CD8-positive, alpha-beta memory T cell (primary cell): ENCODE measurements around the gene DDI2. TPM values are rescaled to one million over a fixed set of nuclear protein-coding genes. Genes with fewer than 3 reads are reported as not detected.
A peak's percentile ranks its signal among the peaks of the same experiment; 100 is the strongest.

Source experiments
- CTCF ChIA-PET: fragments of 350-600 bp; sonication (Branson Sonifier 250); formaldehyde crosslinking; loops from one replicate; lab custom pipeline; 2021; ENCODE audit warnings: antibody characterized with exemption; lab: Charles Lee
- POLR2A ChIA-PET: fragments of 350-600 bp; sonication (Branson Sonifier 250); formaldehyde crosslinking; loops from one replicate; lab custom pipeline; 2021; ENCODE audit warnings: antibody characterized with exemption; lab: Charles Lee
- DNase-seq, 5 donors: peaks; one replicate each; pipeline versions ENCODE4 v3.0.0 to v3.0.0-alpha.2; 2020 to 2022; ENCODE audit warnings: mixed read lengths in 1 of 5
- H3K27ac ChIP-seq: one replicate; pipeline ENCODE4 v1.7.0; 2013; ENCODE audit warnings: low read depth, mild to moderate bottlenecking, low read length, moderate library complexity
- H3K27me3 ChIP-seq: 2 replicates; pipeline ENCODE4 v1.7.0; 2013; ENCODE audit warnings: low read length, mild to moderate bottlenecking; ENCODE audit not compliant: insufficient read depth, poor library complexity, severe bottlenecking
- H3K36me3 ChIP-seq: 2 replicates; pipeline ENCODE4 v1.7.0; 2013; ENCODE audit warnings: mild to moderate bottlenecking, low read length, moderate library complexity; ENCODE audit not compliant: insufficient read depth
- H3K4me1 ChIP-seq: 2 replicates; pipeline ENCODE4 v1.7.0; 2013; ENCODE audit warnings: mild to moderate bottlenecking, low read length, moderate library complexity; ENCODE audit not compliant: insufficient read depth
- H3K4me3 ChIP-seq: 2 replicates; pipeline ENCODE4 v1.7.0; 2013; ENCODE audit warnings: mild to moderate bottlenecking, low read length
- H3K9me3 ChIP-seq: 2 replicates; pipeline ENCODE4 v1.7.0; 2013; ENCODE audit warnings: mild to moderate bottlenecking, low read length
- H3K27ac Mint-ChIP-seq, 8 donors: one replicate each; pipeline ENCODE4 v1.8.0; 2020 to 2021; ENCODE audit warnings: mixed read lengths in 8 of 8, mild to moderate bottlenecking in 6 of 8, inconsistent platforms in 3 of 8, moderate library complexity in 3 of 8
- H3K27me3 Mint-ChIP-seq, 2 donors: one replicate each; pipeline ENCODE4 v1.8.0; 2020 to 2021; ENCODE audit warnings: mixed read lengths in 2 of 2, mild to moderate bottlenecking in 1 of 2, moderate library complexity in 1 of 2
- H3K36me3 Mint-ChIP-seq, 3 donors: one replicate each; pipeline ENCODE4 v1.8.0; 2020 to 2021; ENCODE audit warnings: mixed read lengths in 3 of 3, inconsistent platforms in 1 of 3, mild to moderate bottlenecking in 1 of 3
- H3K4me1 Mint-ChIP-seq, 3 donors: one replicate each; pipeline ENCODE4 v1.8.0; 2020 to 2021; ENCODE audit warnings: mixed read lengths in 3 of 3, inconsistent platforms in 1 of 3, mild to moderate bottlenecking in 1 of 3
- H3K4me3 Mint-ChIP-seq, 7 donors: one replicate each; pipeline ENCODE4 v1.8.0; 2020 to 2021; ENCODE audit warnings: mixed read lengths in 7 of 7, mild to moderate bottlenecking in 6 of 7, moderate library complexity in 4 of 7, inconsistent platforms in 2 of 7
- H3K9me3 Mint-ChIP-seq, 5 donors: one replicate each; pipeline ENCODE4 v1.8.0; 2020 to 2022; ENCODE audit warnings: mixed read lengths in 5 of 5, mild to moderate bottlenecking in 3 of 5, moderate library complexity in 2 of 5, inconsistent platforms in 1 of 5
- polyA plus RNA-seq: library from polyadenylated mRNA; unstranded; fragments of 300-500 nt; fragmentation: Illumina TruSeq; gene quantifications from one replicate; pipeline ENCODE4 v1.2.3, GENCODE V29; 2021
- total RNA-seq, 2 experiments: library from RNA; stranded (reverse); gene quantifications; one replicate each; pipeline ENCODE4 v1.2.3, GENCODE V29; 2021

DDI2 gene
- total and polyA plus RNA-seq, 3 experiments from 2014 or later, result 6.1 to 50.4 (median 47.8) TPM

DNA sequence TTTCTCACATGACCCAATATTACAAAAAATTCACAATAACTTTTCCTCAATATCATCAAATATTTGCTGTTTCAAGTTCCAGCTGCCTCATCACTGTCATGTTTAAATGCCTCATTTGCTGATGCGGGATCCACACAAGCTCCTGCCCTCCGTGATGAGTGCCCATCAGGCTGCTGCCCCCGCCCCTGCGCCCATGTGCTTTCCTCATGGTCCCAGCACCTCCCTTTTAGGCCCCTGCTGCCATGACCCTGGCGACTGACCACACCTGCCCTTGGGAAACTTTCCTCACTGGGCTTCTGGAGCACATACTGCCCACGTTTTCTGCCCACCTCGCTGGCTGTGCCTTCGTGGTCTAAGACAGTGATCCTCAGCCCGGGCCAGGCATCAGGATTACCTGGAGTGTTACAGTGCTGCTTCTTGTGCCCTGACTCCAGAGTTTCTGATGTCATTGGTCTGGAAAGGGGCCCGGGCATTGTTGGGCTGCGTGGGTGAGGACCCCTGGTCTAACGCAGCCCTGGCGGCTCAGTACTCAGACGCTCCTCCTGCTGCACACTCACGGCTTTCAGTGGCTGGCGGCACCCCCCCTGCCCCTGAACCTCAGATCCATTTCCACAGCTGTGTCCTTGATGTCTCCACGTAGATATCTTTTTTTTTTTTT lies 87.4 kb downstream of the DDI2 start:
- DNase-seq, result no peak
- Mint-ChIP-seq H3K27me3 (no peaks in the 10 kb centered on the region), H3K36me3 (peaks cover 0 to 24% (median 5%) of the 10 kb centered on the region in 3 donors), H3K9me3 (no peaks in the 10 kb centered on the region), H3K4me3 (no peak overlapping the region), H3K4me1 (peaks cover 16 to 37% (median 27%) of the 10 kb centered on the region in 3 donors), H3K27ac (no peak overlapping the region)
- Histone ChIP-seq H3K4me3 (no peak overlapping the region), H3K4me1 (no peaks in the 10 kb centered on the region), H3K36me3 (no peaks in the 10 kb centered on the region), H3K9me3 (no peaks in the 10 kb centered on the region), H3K27ac (no peak overlapping the region), H3K27me3 (no peaks in the 10 kb centered on the region)
- ChIA-PET POLR2A (interaction anchor here (0.6 kb wide), 2 partner anchors 530 to 1772 kb away, joined by 3 to 4 read pairs; no protein-coding TSS in a partner anchor), CTCF (no interaction called here)

DNA sequence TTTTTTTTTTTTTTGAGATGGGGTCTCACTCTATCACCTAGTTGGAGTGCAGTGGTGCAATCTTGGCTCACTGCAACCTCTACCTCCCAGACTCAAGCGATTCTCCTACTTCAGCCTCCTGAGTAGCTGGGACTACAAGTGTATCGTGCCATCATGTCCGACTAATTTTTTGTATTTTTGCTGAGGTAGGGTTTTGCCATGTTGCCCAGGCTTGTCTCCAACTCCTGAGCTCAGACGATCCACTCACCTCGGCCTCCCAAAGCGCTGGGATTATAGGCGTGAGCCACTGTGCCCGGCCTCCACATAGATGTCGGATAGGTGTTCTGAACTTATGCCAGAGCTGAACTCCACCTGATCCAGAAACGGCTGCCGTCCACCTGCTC lies 87.9 kb downstream of the DDI2 start:
- POLR2A ChIA-PET, result interaction anchor here (0.6 kb wide), 2 partner anchors 111 to 529 kb away, joined by 4 to 5 read pairs; no protein-coding TSS in a partner anchor
- H3K36me3 ChIP-seq, result no peaks in the 10 kb centered on the region
- no peak overlapping the region for H3K4me3 Mint-ChIP-seq
- CTCF ChIA-PET, result no interaction called here
- no peaks in the 10 kb centered on the region for H3K9me3 ChIP-seq
- no peaks in the 10 kb centered on the region for H3K27me3 ChIP-seq
- no peak overlapping the region for H3K4me3 ChIP-seq
- no peaks in the 10 kb centered on the region for H3K27me3 Mint-ChIP-seq
- H3K27ac ChIP-seq, result no peak overlapping the region
- peaks cover 0 to 24% (median 5%) of the 10 kb centered on the region in 3 donors for H3K36me3 Mint-ChIP-seq
- peaks cover 16 to 37% (median 27%) of the 10 kb centered on the region in 3 donors for H3K4me1 Mint-ChIP-seq
- H3K9me3 Mint-ChIP-seq, result no peaks in the 10 kb centered on the region
- H3K27ac Mint-ChIP-seq, result peak overlapping the region in 1 of 8 donors; percentile 96
- no peaks in the 10 kb centered on the region for H3K4me1 ChIP-seq
- DNase-seq, result no peak

DNA sequence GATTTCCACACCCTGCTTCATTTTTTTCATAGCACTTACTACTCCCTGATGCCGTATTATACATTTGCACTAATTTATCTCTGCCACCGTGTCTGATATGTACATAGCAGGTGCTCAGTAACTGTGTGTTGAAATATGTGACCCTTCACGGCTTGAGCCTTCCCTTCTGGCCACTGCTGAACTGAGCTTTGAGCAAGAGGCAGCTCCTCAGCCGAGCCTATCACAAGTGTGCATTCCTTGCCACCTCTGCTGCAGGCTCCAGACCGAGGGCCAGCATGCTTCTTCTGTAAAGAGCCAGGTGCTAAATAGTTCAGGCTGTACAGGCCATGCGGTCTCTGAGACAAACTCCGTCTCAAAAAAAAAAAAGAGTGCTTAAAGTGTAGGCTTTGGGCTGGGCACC lies 89.5 kb downstream of the DDI2 start:
- Mint-ChIP-seq H3K4me3 (no peak overlapping the region), H3K36me3 (peaks cover 0 to 23% (median 3%) of the 10 kb centered on the region in 3 donors)
- POLR2A ChIA-PET, result no interaction called here

DNA sequence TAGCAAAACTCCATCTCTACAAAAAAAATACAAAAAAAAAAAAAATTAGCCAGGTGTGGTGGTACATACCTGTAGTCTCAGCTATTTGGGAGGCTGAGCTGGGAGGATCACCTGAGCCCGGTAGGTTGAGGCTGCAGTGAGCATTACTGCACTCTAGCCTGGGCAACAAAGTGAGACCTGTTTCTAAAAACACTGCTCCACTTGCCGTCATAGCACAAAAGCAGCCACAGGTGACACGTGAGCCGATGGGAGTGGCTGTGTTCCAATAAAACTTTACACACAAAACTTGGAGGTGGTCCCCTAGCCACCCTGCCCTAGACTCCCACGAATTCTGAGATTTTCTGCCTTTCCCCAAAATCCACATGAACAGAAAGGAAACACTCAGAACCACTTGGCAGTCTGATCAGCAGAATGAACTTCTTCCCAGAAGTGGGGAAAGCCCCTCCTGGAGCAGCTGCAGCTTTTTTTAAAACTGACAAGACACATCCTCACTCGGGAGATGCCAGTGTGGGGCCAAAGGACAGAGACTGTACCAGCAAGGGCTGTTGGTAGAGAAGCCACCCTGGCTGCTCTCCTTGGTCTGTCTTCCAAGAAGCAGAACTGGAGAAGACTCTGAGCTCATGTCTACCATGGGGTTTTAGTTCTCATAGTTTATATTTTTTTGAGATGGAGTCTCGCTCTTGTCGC lies 90.1 kb downstream of the DDI2 start:
- Mint-ChIP-seq H3K36me3 (peaks cover 0 to 19% (median 3%) of the 10 kb centered on the region in 3 donors), H3K4me1 (peaks cover 16 to 30% (median 18%) of the 10 kb centered on the region in 3 donors), H3K27ac (peak overlapping the region in 1 of 8 donors; percentile 29), H3K4me3 (no peak overlapping the region), H3K27me3 (no peaks in the 10 kb centered on the region), H3K9me3 (no peaks in the 10 kb centered on the region)
- ChIA-PET CTCF (no interaction called here), POLR2A (no interaction called here)
- no peaks in the 10 kb centered on the region for H3K4me1 ChIP-seq
- H3K4me3 ChIP-seq, result no peak overlapping the region
- DNase-seq, result no peak
- H3K27me3 ChIP-seq, result no peaks in the 10 kb centered on the region
- no peaks in the 10 kb centered on the region for H3K9me3 ChIP-seq
- no peaks in the 10 kb centered on the region for H3K36me3 ChIP-seq
- H3K27ac ChIP-seq, result no peak overlapping the region

More for the DNA sequence above, 89.5 kb downstream of the DDI2 start:
- CTCF ChIA-PET, result no interaction called here
- no peak for DNase-seq
- H3K4me1 ChIP-seq, result no peaks in the 10 kb centered on the region
- H3K9me3 ChIP-seq, result no peaks in the 10 kb centered on the region
- peak overlapping the region in 1 of 8 donors; percentile 1 for H3K27ac Mint-ChIP-seq
- H3K9me3 Mint-ChIP-seq, result no peaks in the 10 kb centered on the region
- no peaks in the 10 kb centered on the region for H3K27me3 ChIP-seq
- no peak overlapping the region for H3K4me3 ChIP-seq
- H3K36me3 ChIP-seq, result no peaks in the 10 kb centered on the region
- H3K4me1 Mint-ChIP-seq, result peaks cover 17 to 35% (median 20%) of the 10 kb centered on the region in 3 donors
- H3K27ac ChIP-seq, result no peak overlapping the region
- H3K27me3 Mint-ChIP-seq, result no peaks in the 10 kb centered on the region

DNA sequence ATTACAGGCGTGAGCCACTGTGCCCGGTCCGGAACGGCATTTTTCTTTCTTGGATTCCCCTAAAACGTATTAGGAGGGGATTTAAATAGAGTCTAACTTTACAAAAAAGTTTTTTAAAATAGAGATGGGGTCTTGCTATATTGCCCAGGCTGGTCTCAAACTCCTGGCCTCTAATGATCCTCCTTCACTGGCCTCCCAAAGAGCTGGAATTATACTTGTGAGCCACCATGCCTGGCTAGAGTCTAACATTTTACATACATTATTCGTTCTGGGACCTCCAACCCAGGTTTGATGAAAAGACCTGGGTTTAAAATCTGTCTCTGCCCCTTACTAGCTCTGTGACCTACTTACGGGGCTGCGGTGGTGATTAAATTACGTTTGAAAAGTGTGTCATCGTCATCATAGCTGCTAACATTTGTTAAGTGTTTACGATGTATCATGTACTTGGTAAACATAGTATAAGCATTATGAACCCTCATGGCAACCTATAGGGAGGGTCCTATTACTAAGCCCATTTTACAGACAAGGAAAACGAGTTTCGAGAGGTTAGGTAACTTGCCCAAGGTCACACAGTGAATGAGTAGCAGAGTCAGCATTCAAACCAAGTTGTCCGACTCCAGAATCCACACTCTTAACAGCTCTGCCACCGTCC lies 91.4 kb downstream of the DDI2 start:
- no peak overlapping the region for H3K4me3 ChIP-seq
- no peaks in the 10 kb centered on the region for H3K36me3 ChIP-seq
- no peaks in the 10 kb centered on the region for H3K4me1 ChIP-seq
- Mint-ChIP-seq H3K27ac (peak overlapping the region in 1 of 8 donors; percentile 59), H3K9me3 (no peaks in the 10 kb centered on the region), H3K4me1 (peaks cover 12 to 23% (median 14%) of the 10 kb centered on the region in 3 donors), H3K27me3 (no peaks in the 10 kb centered on the region), H3K4me3 (no peak overlapping the region), H3K36me3 (peaks cover 0 to 19% (median 4%) of the 10 kb centered on the region in 3 donors)
- H3K27me3 ChIP-seq, result no peaks in the 10 kb centered on the region
- no peaks in the 10 kb centered on the region for H3K9me3 ChIP-seq
- POLR2A ChIA-PET, result no interaction called here
- CTCF ChIA-PET, result interaction anchor here (1.7 kb wide), 1 partner anchor 12 kb away, joined by 6 read pairs; no protein-coding TSS in a partner anchor
- no peak for DNase-seq
- no peak overlapping the region for H3K27ac ChIP-seq

DNA sequence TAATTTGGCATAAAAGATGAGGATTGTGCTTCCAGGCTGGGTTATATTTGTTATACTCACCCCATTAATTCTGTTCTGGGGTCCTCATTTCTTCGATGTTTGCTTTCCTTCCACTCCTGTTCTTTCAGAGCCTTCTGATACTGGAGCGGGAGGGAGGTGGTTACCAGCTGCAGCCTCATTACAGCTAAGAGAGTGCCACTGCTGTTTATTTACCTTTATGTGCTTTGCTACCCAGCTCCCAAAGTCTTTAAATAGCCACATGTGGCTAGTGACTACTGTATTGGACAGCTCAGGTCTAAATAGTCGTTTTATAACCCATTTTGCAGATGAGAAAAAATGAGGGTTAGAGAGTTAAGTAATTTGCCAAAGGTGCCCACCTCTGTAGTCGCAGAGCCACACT lies 92.0 kb downstream of the DDI2 start:
- H3K27me3 Mint-ChIP-seq, result no peaks in the 10 kb centered on the region
- CTCF ChIA-PET, result interaction anchor here (1.7 kb wide), 1 partner anchor 12 kb away, joined by 6 read pairs; no protein-coding TSS in a partner anchor

DNA sequence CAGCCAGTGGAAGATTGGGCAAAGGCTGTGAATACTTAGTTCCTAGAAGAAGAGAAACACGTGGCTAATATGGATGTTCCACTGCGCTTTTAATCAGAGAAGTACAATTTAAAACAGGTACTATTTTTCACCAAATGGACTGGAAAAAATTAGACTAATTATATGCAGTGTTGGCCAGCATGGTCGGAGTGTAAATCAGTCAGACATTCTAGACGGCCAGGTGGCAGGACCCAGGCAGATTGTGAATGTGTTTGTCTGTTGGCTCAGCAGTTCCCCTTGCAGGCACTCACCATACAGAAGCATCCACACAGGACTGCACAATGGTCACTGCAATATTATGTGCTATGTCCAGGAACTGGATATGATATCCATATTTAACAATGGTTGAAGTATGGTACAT lies 94.9 kb downstream of the DDI2 start:
- ChIA-PET CTCF (interaction anchor here (1.5 kb wide), 1 partner anchor 25 kb away, joined by 4 read pairs; no protein-coding TSS in a partner anchor), POLR2A (no interaction called here)
- Histone ChIP-seq H3K27me3 (no peaks in the 10 kb centered on the region), H3K4me3 (no peak overlapping the region), H3K4me1 (no peaks in the 10 kb centered on the region), H3K27ac (no peak overlapping the region), H3K36me3 (peaks cover 7% of the 10 kb centered on the region), H3K9me3 (no peaks in the 10 kb centered on the region)
- no peaks in the 10 kb centered on the region for H3K9me3 Mint-ChIP-seq
- H3K27ac Mint-ChIP-seq, result peak overlapping the region in 1 of 8 donors; percentile 29
- DNase-seq, result no peak
- H3K27me3 Mint-ChIP-seq, result no peaks in the 10 kb centered on the region
- peaks cover 0 to 22% (median 2%) of the 10 kb centered on the region in 3 donors for H3K36me3 Mint-ChIP-seq
- peaks cover 5 to 10% (median 6%) of the 10 kb centered on the region in 3 donors for H3K4me1 Mint-ChIP-seq
- H3K4me3 Mint-ChIP-seq, result no peak overlapping the region

More for the DNA sequence above, 92.0 kb downstream of the DDI2 start:
- DNase-seq, result no peak
- POLR2A ChIA-PET, result no interaction called here
- no peaks in the 10 kb centered on the region for H3K36me3 ChIP-seq
- Mint-ChIP-seq H3K4me1 (peaks cover 6 to 18% (median 12%) of the 10 kb centered on the region in 3 donors), H3K9me3 (no peaks in the 10 kb centered on the region), H3K36me3 (peaks cover 0 to 19% (median 4%) of the 10 kb centered on the region in 3 donors), H3K4me3 (no peak overlapping the region), H3K27ac (no peak overlapping the region)
- no peaks in the 10 kb centered on the region for H3K27me3 ChIP-seq
- H3K9me3 ChIP-seq, result no peaks in the 10 kb centered on the region
- no peak overlapping the region for H3K4me3 ChIP-seq
- no peak overlapping the region for H3K27ac ChIP-seq
- no peaks in the 10 kb centered on the region for H3K4me1 ChIP-seq
